ENCODE data around the gene LEMD1.

- no peak for TF ChIP-seq CTCF (IDR thresholded peaks at IDR 0.05)
- no peak for TF ChIP-seq POLR2A (IDR thresholded peaks at IDR 0.05)
- TF ChIP-seq EP300 (IDR thresholded peaks at IDR 0.05) = no peak
Observed at GRCh38 chr1:205360891-205361290, 61.0 kb downstream of the LEMD1 start.
